GM21447 (cell line): ENCODE measurements around the gene CHIC1.

ENCODE experiments used
- ATAC-seq: cut with Tn5 transposase; IDR thresholded peaks from one replicate; pipeline ENCODE4 v1.9.1; 2021; ENCODE audit not compliant: unreplicated experiment

CHIC1 gene

DNA sequence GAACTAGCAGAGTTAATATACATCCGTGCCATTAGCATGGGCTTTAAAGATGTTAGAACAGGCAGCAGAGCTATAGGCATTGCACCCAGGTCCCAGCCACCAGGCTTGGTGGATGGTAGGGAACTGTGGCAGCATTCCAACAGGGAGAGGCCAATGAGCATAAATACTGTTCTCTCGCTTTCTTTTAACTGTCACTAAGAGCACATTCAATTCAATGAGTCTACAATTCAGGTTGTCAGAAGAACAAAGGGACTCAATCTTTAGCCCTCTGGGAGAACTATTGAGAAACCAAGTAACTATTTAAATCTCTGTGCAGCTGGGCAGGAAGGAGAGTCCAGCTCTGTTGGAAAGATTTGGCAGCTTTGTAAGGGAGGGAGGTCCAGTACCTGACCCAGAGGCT is 165.6 kb downstream of the CHIC1 start:
- ATAC-seq: no peak
